Uterus (tissue), 4 donors: ENCODE measurements around the gene MPND. TPM values are rescaled to one million over a fixed set of nuclear protein-coding genes. Genes with fewer than 3 reads are reported as not detected.

Experiments used
- DNase-seq, 2 donors: peaks; one replicate each; pipeline ENCODE4 v3.0.0-alpha.2; 2019 to 2020
- H3K27ac ChIP-seq, 2 donors: fragments of 200-600 bp; sonication (generic); 1 replicate in 1 of 2; 2 replicates in 1 of 2; pipeline ENCODE4 v1.5.1; 2016 to 2018
- H3K27me3 ChIP-seq, 2 donors: fragments of 200-600 bp; sonication (generic); one replicate each; pipeline ENCODE4 v1.5.1; 2018 to 2019; ENCODE audit warnings: control low read depth in 1 of 2
- H3K36me3 ChIP-seq, 2 donors: fragments of 200-600 bp; sonication (generic); one replicate each; pipeline ENCODE4 v1.5.1; 2019; ENCODE audit warnings: control low read depth in 1 of 2
- H3K4me1 ChIP-seq, 2 donors: fragments of 200-600 bp; sonication (generic); one replicate each; pipeline ENCODE4 v1.5.1; 2018 to 2019; ENCODE audit warnings: control low read depth in 1 of 2
- H3K4me3 ChIP-seq, 2 donors: fragments of 200-600 bp; sonication (generic); 1 replicate in 1 of 2; 2 replicates in 1 of 2; pipeline ENCODE4 v1.5.1; 2018 to 2019; ENCODE audit warnings: mild to moderate bottlenecking in 1 of 2
- H3K9me3 ChIP-seq, 2 donors: fragments of 200-600 bp; sonication (generic); one replicate each; pipeline ENCODE4 v1.5.1; 2019; ENCODE audit warnings: control low read depth in 1 of 2
- CTCF ChIP-seq, 4 experiments: fragments of 200-600 bp in 2 of 4; fragments of 450-650 bp in 2 of 4; sonication (generic) in 2 of 4; IDR thresholded peaks; one replicate each; pipeline ENCODE4 v1.5.1; 2016 to 2019; ENCODE audit warnings: antibody characterized with exemption in 4 of 4, mild to moderate bottlenecking in 2 of 4, moderate library complexity in 1 of 4
- POLR2A ChIP-seq, 2 donors: fragments of 450-650 bp; IDR thresholded peaks; one replicate each; pipeline ENCODE4 v1.6.1; 2016; ENCODE audit warnings: antibody characterized with exemption in 2 of 2, mild to moderate bottlenecking in 1 of 2, moderate library complexity in 1 of 2
- intact Hi-C: fragments of 100-400 bp; cut with DNase I; formaldehyde crosslinking; loops from one replicate; pipeline ENCODE4 v1.15.1; 2023; ENCODE audit warnings: low total_unique reads
- total RNA-seq, 4 donors: library from RNA; depleted of rRNA in 3 of 4; stranded (reverse); fragments of >200 nt in 3 of 4; gene quantifications; one replicate each; pipeline versions ENCODE4 v1.1.0 to v1.2.4, GENCODE V29; 2014 to 2023
- donor health status: DM: yes; HTN: yes; CAD: no.

Gene MPND
- total RNA-seq, 4 donors from 2014 or later, result 0.51 to 13.8 (median 5.8) TPM; not detected in 1

- intact Hi-C loops, result no loop called here
- peaks cover 11 to 37% of the 10 kb centered on the region in 2 donors for H3K4me1 ChIP-seq
- H3K4me3 ChIP-seq, result no peak overlapping the region
- TF ChIP-seq CTCF (IDR thresholded peaks at IDR 0.05) (peak in 3 of 4 experiments; percentile 26 to 56 (median 37)), POLR2A (IDR thresholded peaks at IDR 0.05) (no peak)
- H3K36me3 ChIP-seq, result no peaks in the 10 kb centered on the region
- peak overlapping the region; percentile 63 to 68 for H3K27ac ChIP-seq
- no peaks in the 10 kb centered on the region for H3K9me3 ChIP-seq
- H3K27me3 ChIP-seq, result no peaks in the 10 kb centered on the region
- DNase-seq, result no peak
These were observed 26.5 kb downstream of the MPND start for GRCh38 chr19:4369888-4370260.

DNA sequence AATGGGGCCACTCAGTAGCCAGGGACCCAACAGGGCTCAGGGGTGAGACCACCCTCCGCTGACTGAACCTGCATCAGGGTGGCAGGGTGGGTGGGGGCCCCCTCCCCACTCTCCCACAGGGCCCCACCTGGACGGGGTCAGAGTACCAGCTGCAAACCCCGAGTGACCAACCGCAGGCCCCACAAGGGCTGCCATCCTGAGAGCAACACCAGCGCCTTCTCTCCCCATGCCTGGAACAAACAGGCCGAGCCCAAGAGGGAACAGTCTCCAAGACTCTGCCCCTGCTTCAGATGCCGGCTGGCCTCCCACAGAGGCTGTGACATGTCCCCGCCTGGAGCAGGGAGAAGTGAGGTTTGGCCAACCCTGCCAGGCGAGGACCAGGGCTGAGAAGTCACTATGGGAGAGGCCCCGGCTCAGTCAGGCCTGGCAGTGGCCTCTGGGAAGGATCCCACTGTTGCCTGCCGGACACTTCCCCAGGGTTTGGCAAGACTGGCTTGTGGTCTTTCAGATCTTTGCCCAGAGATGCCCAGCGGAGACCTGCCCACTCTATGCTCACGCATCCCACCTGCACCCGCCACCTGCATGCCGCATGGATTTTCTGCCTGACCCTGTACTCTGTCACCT, 27.2 kb downstream of the MPND start:
- peak overlapping the region; percentile 63 to 68 for H3K27ac ChIP-seq
- no peaks in the 10 kb centered on the region for H3K36me3 ChIP-seq
- H3K27me3 ChIP-seq, result no peaks in the 10 kb centered on the region
- intact Hi-C loops, result no loop called here
- peaks cover 16 to 43% of the 10 kb centered on the region in 2 donors for H3K4me1 ChIP-seq
- no peak for DNase-seq
- TF ChIP-seq CTCF (IDR thresholded peaks at IDR 0.05), result no peak
- TF ChIP-seq POLR2A (IDR thresholded peaks at IDR 0.05), result no peak
- H3K4me3 ChIP-seq, result no peak overlapping the region
- H3K9me3 ChIP-seq, result no peaks in the 10 kb centered on the region

GRCh38 chr19:4371247-4372164, 28.1 kb downstream of the MPND start:
- no peaks in the 10 kb centered on the region for H3K27me3 ChIP-seq
- no peaks in the 10 kb centered on the region for H3K9me3 ChIP-seq
- peaks cover 22 to 50% of the 10 kb centered on the region in 2 donors for H3K4me1 ChIP-seq
- H3K36me3 ChIP-seq, result no peaks in the 10 kb centered on the region
- TF ChIP-seq CTCF (IDR thresholded peaks at IDR 0.05), result no peak
- TF ChIP-seq POLR2A (IDR thresholded peaks at IDR 0.05), result no peak
- intact Hi-C loops, result no loop called here
- H3K4me3 ChIP-seq, result no peak overlapping the region
- no peak overlapping the region for H3K27ac ChIP-seq
- DNase-seq, result no peak

DNA sequence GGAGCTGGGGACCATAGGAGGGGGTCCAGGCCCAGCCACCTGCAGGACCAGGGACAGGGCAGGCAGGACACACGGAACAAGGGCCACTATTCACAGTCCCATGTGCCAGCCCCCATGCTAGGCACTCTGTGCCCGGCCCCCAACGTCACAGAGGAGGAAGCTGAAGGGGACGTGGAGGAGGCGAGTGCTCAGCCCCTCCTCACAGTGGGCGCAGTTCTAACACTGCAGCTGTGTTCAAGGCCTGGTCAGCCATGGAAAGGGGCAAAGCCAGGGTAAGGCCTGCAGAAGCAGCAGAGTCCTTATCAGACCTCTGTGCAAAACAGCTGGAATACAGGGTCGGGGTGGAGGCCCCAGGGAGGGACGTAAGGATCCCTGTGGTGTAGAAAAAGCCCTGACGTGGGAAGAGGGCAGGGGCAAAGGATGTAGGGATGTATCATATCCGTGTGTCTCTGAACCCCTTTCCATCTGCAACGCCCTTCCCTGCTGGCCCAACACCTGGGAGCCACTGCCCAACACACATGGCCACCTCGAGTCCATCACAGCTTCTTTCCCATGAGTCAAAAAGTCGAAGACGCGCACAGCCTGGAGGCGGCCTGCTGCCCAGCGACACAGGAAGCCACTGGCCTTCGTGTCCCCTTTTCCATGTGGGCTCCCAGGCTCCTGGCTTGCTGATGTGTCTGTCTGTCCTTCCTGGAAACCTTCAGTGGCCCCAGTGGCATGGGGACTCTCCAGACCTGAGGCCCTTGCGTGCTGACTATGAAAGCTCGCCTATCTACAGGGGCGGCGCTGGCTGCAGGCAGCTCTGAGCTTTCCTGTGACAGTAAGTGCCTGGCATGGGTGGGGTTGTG, 29.0 kb downstream of the MPND start:
- Histone ChIP-seq H3K9me3 (no peaks in the 10 kb centered on the region), H3K27me3 (no peaks in the 10 kb centered on the region), H3K36me3 (no peaks in the 10 kb centered on the region), H3K4me1 (peaks cover 22 to 52% of the 10 kb centered on the region in 2 donors), H3K4me3 (no peak overlapping the region), H3K27ac (peak overlapping the region in 1 of 2 donors; percentile 84)
- DNase-seq, result no peak
- intact Hi-C loops, result no loop called here
- no peak for TF ChIP-seq POLR2A (IDR thresholded peaks at IDR 0.05)
- no peak for TF ChIP-seq CTCF (IDR thresholded peaks at IDR 0.05)
